Loucy (cell line): ENCODE data around the gene ARHGAP22.

Source experiments
- H2AFZ ChIP-seq: fragments of 200-600 bp; sonication (generic); 2 replicates; pipeline ENCODE4 v1.6.0; 2016; ENCODE audit warnings: antibody characterized with exemption, mild to moderate bottlenecking, low read length, moderate library complexity
- H3F3A ChIP-seq: fragments of 200-600 bp; 2 replicates; pipeline ENCODE4 v1.6.0; 2016; ENCODE audit warnings: antibody characterized with exemption, low read depth, mild to moderate bottlenecking
- H3K27me3 ChIP-seq: fragments of 200-600 bp; sonication (generic); 2 replicates; pipeline ENCODE4 v1.6.1; 2014; ENCODE audit warnings: low read length, mild to moderate bottlenecking; ENCODE audit not compliant: insufficient read depth, poor library complexity, severe bottlenecking
- H3K36me3 ChIP-seq: fragments of 200-600 bp; sonication (generic); 2 replicates; pipeline ENCODE4 v1.6.1; 2016; ENCODE audit warnings: low read length; ENCODE audit not compliant: insufficient read depth
- H3K4me1 ChIP-seq: fragments of 200-600 bp; sonication (generic); 2 replicates; pipeline ENCODE4 v1.5.1; 2014; ENCODE audit warnings: low read length, mild to moderate bottlenecking; ENCODE audit not compliant: insufficient read depth, poor library complexity, severe bottlenecking
- H3K4me2 ChIP-seq: fragments of 200-600 bp; sonication (generic); 2 replicates; pipeline ENCODE4 v1.6.0; 2014; ENCODE audit warnings: antibody characterized with exemption, low read length, low read depth, mild to moderate bottlenecking; ENCODE audit not compliant: poor library complexity, severe bottlenecking
- H3K4me3 ChIP-seq: fragments of 200-600 bp; sonication (generic); 2 replicates; pipeline ENCODE4 v1.5.1; 2014; ENCODE audit warnings: low read length, mild to moderate bottlenecking, mixed read lengths; ENCODE audit not compliant: poor library complexity, severe bottlenecking
- H3K79me2 ChIP-seq: fragments of 200-600 bp; sonication (generic); 2 replicates; pipeline ENCODE4 v1.6.1; 2014; ENCODE audit warnings: low read length; ENCODE audit not compliant: insufficient read depth
- H3K9ac ChIP-seq: fragments of 200-600 bp; sonication (generic); 2 replicates; pipeline ENCODE4 v1.6.0; 2014; ENCODE audit warnings: mild to moderate bottlenecking, low read depth, low read length, moderate library complexity; ENCODE audit not compliant: poor library complexity, severe bottlenecking
- H3K9me2 ChIP-seq: fragments of 200-600 bp; sonication (generic); replicated peaks from 2 replicates; pipeline ENCODE4 v1.6.1; 2016; ENCODE audit warnings: low read depth, low read length, mixed read lengths
- H3K9me3 ChIP-seq: fragments of 200-600 bp; sonication (generic); 2 replicates; pipeline ENCODE4 v1.6.1; 2014; ENCODE audit warnings: mild to moderate bottlenecking, antibody characterized with exemption, low read length, low read depth; ENCODE audit not compliant: insufficient read depth
- H4K20me1 ChIP-seq: fragments of 200-600 bp; sonication (generic); 2 replicates; pipeline ENCODE4 v1.6.0; 2014; ENCODE audit warnings: antibody characterized with exemption, low read length, mild to moderate bottlenecking; ENCODE audit not compliant: insufficient read depth, poor library complexity, severe bottlenecking
- EZH2phosphoT487 ChIP-seq: fragments of 200-600 bp; IDR thresholded peaks from 2 replicates; pipeline ENCODE4 v1.6.1; 2018; ENCODE audit warnings: antibody characterized with exemption, mild to moderate bottlenecking, moderate library complexity, borderline replicate concordance
- TF ChIP-seq, protein P1 (sequence below): fragments of 200-600 bp; sonication (generic); conservative IDR thresholded peaks from 2 replicates; pipeline ENCODE4 v1.5.1; 2014; ENCODE audit warnings: mild to moderate bottlenecking, antibody characterized with exemption, low read length

Gene ARHGAP22

DNA sequence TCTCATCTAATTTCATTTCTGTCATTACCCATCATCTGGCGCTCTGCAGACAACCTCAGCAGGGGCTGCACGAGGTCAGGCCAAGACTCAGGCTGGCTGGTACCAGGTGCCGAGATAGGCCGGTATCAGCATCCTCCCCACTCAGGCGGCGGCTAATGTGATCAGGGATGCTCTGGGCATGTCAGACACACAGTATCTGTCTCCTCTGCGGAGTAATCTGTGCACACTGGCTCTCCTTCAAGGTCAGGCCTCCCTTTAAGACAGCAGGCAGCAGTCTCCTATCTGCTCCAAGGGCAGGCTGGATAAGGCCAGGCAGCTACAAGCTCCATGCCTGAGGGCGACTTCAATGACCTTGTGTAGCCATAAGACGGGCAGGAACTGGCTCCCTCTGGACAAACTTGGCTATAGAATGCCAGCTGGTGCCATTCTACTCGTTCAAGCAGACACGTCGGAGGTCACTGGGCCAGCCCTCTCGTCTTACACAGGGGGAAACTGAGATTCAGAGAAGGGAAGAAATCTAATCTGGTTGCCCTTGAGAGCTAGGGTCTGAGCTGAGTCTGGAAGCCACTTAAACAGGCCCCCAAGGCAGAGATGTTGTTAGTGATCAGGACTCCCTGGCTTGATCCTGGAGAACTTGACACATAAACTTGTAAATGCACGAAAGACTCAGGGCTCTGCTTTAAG is 59.3 kb downstream of the ARHGAP22 start:
- no peaks in the 10 kb centered on the region for H3K4me1 ChIP-seq
- no peaks in the 10 kb centered on the region for H3K9me2 ChIP-seq
- no peaks in the 10 kb centered on the region for H3K27me3 ChIP-seq
- H3K9me3 ChIP-seq: no peaks in the 10 kb centered on the region
- H3K4me2 ChIP-seq: no peak overlapping the region
- H3K9ac ChIP-seq: no peak overlapping the region
- no peak overlapping the region for H2AFZ ChIP-seq
- H3F3A ChIP-seq: no peaks in the 10 kb centered on the region
- H3K79me2 ChIP-seq: no peaks in the 10 kb centered on the region
- no peaks in the 10 kb centered on the region for H4K20me1 ChIP-seq
- no peak for TF ChIP-seq EZH2phosphoT487
- TF ChIP-seq, protein P1, sequence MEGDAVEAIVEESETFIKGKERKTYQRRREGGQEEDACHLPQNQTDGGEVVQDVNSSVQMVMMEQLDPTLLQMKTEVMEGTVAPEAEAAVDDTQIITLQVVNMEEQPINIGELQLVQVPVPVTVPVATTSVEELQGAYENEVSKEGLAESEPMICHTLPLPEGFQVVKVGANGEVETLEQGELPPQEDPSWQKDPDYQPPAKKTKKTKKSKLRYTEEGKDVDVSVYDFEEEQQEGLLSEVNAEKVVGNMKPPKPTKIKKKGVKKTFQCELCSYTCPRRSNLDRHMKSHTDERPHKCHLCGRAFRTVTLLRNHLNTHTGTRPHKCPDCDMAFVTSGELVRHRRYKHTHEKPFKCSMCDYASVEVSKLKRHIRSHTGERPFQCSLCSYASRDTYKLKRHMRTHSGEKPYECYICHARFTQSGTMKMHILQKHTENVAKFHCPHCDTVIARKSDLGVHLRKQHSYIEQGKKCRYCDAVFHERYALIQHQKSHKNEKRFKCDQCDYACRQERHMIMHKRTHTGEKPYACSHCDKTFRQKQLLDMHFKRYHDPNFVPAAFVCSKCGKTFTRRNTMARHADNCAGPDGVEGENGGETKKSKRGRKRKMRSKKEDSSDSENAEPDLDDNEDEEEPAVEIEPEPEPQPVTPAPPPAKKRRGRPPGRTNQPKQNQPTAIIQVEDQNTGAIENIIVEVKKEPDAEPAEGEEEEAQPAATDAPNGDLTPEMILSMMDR: no peak
- no peak overlapping the region for H3K4me3 ChIP-seq
- no peaks in the 10 kb centered on the region for H3K36me3 ChIP-seq

DNA sequence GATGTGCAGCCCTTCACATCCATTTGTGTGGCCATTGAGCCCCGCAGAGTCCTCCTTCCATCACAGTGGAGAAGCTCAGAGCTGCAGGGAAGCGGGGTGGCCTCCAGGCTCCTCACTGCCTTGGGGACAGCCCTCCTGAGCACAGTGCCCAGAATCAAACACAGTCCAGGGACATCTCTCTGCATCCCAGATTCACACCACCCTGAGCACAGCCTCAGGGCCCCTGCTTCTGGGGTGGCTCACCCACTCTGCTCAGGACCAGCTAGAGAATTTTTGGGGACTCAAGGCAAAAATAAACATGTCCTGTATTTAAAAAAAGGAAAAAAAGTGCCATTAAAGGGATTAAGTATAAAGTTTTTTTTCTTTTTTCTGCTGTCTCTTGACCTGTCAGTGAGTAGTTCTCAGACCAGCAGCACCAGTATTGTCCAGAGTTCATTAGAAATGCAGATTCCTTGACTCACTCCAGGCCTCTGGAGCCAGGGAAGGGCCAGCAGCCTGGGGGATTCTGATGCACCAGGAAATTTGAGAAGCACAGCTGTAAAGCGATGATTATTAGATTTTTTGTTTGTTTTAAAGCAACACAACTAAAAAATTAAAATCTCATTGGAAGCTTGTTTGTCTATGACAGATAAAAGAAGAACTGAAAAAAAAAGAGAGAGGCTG is 61.6 kb downstream of the ARHGAP22 start:
- Histone ChIP-seq H3K79me2 (no peaks in the 10 kb centered on the region), H3K9ac (no peak overlapping the region), H3F3A (no peaks in the 10 kb centered on the region), H3K9me2 (no peaks in the 10 kb centered on the region), H3K4me3 (no peak overlapping the region), H3K27me3 (no peaks in the 10 kb centered on the region), H2AFZ (no peak overlapping the region), H3K9me3 (no peaks in the 10 kb centered on the region), H3K4me1 (no peaks in the 10 kb centered on the region), H4K20me1 (no peaks in the 10 kb centered on the region), H3K4me2 (no peak overlapping the region), H3K36me3 (no peaks in the 10 kb centered on the region)
- no peak for TF ChIP-seq EZH2phosphoT487
- TF ChIP-seq, protein P1: no peak

DNA sequence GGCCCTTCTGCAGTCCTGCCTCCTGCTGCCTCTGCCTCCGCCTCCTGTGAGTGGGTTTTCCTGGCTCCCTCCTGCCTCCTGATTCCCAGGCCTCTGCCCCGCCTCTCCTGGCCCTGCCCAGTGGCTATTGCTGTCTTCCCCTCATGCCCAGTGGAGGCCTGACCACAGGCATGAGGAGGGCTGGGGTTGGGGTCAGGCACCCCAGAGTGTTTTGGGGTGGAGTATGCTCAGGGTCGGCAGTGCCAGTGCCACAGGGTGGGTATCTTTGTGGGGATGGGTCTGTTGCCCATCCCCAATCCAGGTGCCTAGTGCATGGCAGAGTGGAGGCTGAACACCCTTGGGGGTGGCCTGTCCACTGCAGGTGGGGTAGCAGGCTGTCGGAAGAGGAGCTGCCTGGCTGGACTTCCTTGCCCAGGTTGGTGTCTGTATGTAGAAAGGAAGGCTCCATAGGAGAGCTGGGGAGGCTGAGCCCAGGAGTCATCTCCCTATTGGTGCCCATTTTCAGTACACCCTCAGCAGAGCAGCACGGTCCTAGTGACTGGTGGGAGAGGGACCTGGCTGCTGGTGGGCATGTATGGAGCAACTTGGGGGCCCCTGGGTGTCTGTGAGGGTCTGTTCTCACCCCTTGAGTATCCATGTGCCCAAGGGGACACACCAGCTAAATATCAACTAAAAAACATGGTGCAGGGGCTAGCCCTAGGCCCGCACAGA is 62.2 kb downstream of the ARHGAP22 start:
- no peaks in the 10 kb centered on the region for H3K79me2 ChIP-seq
- H3K4me1 ChIP-seq: no peaks in the 10 kb centered on the region
- no peaks in the 10 kb centered on the region for H3K9me2 ChIP-seq
- no peaks in the 10 kb centered on the region for H3K9me3 ChIP-seq
- no peak overlapping the region for H2AFZ ChIP-seq
- no peaks in the 10 kb centered on the region for H3K27me3 ChIP-seq
- no peak overlapping the region for H3K4me2 ChIP-seq
- H3K36me3 ChIP-seq: no peaks in the 10 kb centered on the region
- TF ChIP-seq, protein P1: no peak
- TF ChIP-seq EZH2phosphoT487: no peak
- no peak overlapping the region for H3K4me3 ChIP-seq
- H4K20me1 ChIP-seq: no peaks in the 10 kb centered on the region
- no peak overlapping the region for H3K9ac ChIP-seq
- H3F3A ChIP-seq: no peaks in the 10 kb centered on the region
